Esophagus squamous epithelium (tissue), 5 donors: ENCODE measurements around the gene OBSCN. TPM values are rescaled to one million over a fixed set of nuclear protein-coding genes. Genes with fewer than 3 reads are reported as not detected.

Experiments
- DNase-seq: peaks from one replicate; lab custom pipeline; 2025; lab: John Stamatoyannopoulos, UW
- H3K27ac ChIP-seq, 4 donors: fragments of 200-600 bp; sonication (generic); one replicate each; pipeline ENCODE4 v1.5.1; 2016 to 2019; ENCODE audit warnings: mild to moderate bottlenecking in 1 of 4
- H3K27me3 ChIP-seq, 4 donors: fragments of 200-600 bp; sonication (generic); 1 replicate in 3 of 4; 2 replicates in 1 of 4; pipeline versions ENCODE4 v1.5.1 to v1.6.0; 2017 to 2021; ENCODE audit warnings: antibody characterized with exemption in 1 of 4
- H3K36me3 ChIP-seq, 3 donors: fragments of 200-600 bp; sonication (generic); one replicate each; pipeline ENCODE4 v1.5.1; 2016 to 2019
- H3K4me1 ChIP-seq, 3 donors: fragments of 200-600 bp; sonication (generic); one replicate each; pipeline ENCODE4 v1.5.1; 2017 to 2019
- H3K4me3 ChIP-seq, 4 donors: fragments of 200-600 bp; sonication (generic); 1 replicate in 3 of 4; 2 replicates in 1 of 4; pipeline ENCODE4 v1.5.1; 2016 to 2019; ENCODE audit warnings: mild to moderate bottlenecking in 2 of 4, moderate library complexity in 1 of 4
- H3K9me3 ChIP-seq, 3 donors: fragments of 200-600 bp; sonication (generic); one replicate each; pipeline ENCODE4 v1.5.1; 2016 to 2019
- CTCF ChIP-seq, 6 experiments: fragments of 450-650 bp in 4 of 6; fragments of 200-600 bp in 2 of 6; sonication (generic) in 2 of 6; IDR thresholded peaks; one replicate each; pipeline ENCODE4 v1.5.1; 2016 to 2019; ENCODE audit warnings: antibody characterized with exemption in 6 of 6, mild to moderate bottlenecking in 4 of 6, moderate library complexity in 4 of 6
- POLR2A ChIP-seq, 4 donors: fragments of 450-650 bp; IDR thresholded peaks; one replicate each; pipeline ENCODE4 v1.6.1; 2017; ENCODE audit warnings: antibody characterized with exemption in 4 of 4, mild to moderate bottlenecking in 4 of 4, moderate library complexity in 3 of 4
- WGBS, 2 donors: methylation state at CpG; one replicate each; pipeline ENCODE4 v1.1.5; 2018; 5-methylcytosine and 5-hydroxymethylcytosine counted together
- intact Hi-C: fragments of 100-400 bp; cut with DNase I; formaldehyde crosslinking; loops from one replicate; pipeline ENCODE4 v1.15.0; 2022
- total RNA-seq, 4 donors: library from RNA; depleted of rRNA; stranded (reverse); fragments of >200 nt; gene quantifications; one replicate each; pipeline ENCODE4 v1.1.0, GENCODE V29; 2016
- donor health status: DM: yes; HTN: yes; CAD: no.

The OBSCN gene
- total RNA-seq, 4 donors from 2014 or later = 4.0 to 53.2 (median 13.8) TPM

DNA sequence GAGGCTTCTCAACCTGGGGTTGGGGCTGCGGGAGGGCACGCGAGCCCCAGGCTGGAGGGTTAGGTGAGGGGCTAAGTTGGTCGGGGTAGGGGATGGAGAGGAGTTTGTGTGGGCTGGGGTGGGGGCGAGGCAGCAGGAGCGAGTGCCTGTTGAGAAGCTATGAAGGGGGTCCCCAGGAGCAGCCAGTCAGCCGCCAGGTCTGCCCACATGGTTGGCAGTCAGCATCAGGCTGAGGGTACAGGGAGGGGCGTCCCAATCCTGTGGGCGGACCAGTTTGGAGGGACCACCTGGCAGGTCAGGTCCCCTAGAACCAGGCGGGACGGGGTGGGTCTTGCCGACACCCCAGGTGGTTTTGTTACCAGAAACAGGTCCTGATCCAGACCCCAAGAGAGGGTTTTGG, 209.2 kb downstream of the OBSCN start:
- peak overlapping the region in 1 of 4 donors; percentile 32 for H3K27ac ChIP-seq
- no peaks in the 10 kb centered on the region for H3K9me3 ChIP-seq
- TF ChIP-seq POLR2A (IDR thresholded peaks at IDR 0.05) (no peak), CTCF (IDR thresholded peaks at IDR 0.05) (no peak)
- H3K36me3 ChIP-seq = no peaks in the 10 kb centered on the region
- peaks cover 17 to 45% (median 18%) of the 10 kb centered on the region in 3 donors for H3K4me1 ChIP-seq
- DNase-seq = no peak
- H3K4me3 ChIP-seq = peak overlapping the region in 3 of 4 donors; percentile 48 to 63 (median 57)
- WGBS, 2 donors = 40 to 58% methylated on average over 6 to 10 of the region's 12 CpGs
- intact Hi-C loops = no loop called here
- H3K27me3 ChIP-seq = peaks cover 0 to 57% (median 7%) of the 10 kb centered on the region in 4 donors

- Histone ChIP-seq H3K27me3 (peaks cover 0 to 57% (median 7%) of the 10 kb centered on the region in 4 donors), H3K4me3 (peak overlapping the region in 1 of 4 donors; percentile 63), H3K36me3 (no peaks in the 10 kb centered on the region), H3K9me3 (no peaks in the 10 kb centered on the region), H3K27ac (no peak overlapping the region), H3K4me1 (peaks cover 17 to 39% (median 18%) of the 10 kb centered on the region in 3 donors)
- TF ChIP-seq CTCF (IDR thresholded peaks at IDR 0.05) (no peak), POLR2A (IDR thresholded peaks at IDR 0.05) (no peak)
- DNase-seq = no peak
- intact Hi-C loops = no loop called here
- WGBS, 2 donors = 76 to 77% methylated on average over 6 to 7 of the region's 7 CpGs
Measured at GRCh38 chr1:228417483-228418203, 209.8 kb downstream of the OBSCN start.

DNA sequence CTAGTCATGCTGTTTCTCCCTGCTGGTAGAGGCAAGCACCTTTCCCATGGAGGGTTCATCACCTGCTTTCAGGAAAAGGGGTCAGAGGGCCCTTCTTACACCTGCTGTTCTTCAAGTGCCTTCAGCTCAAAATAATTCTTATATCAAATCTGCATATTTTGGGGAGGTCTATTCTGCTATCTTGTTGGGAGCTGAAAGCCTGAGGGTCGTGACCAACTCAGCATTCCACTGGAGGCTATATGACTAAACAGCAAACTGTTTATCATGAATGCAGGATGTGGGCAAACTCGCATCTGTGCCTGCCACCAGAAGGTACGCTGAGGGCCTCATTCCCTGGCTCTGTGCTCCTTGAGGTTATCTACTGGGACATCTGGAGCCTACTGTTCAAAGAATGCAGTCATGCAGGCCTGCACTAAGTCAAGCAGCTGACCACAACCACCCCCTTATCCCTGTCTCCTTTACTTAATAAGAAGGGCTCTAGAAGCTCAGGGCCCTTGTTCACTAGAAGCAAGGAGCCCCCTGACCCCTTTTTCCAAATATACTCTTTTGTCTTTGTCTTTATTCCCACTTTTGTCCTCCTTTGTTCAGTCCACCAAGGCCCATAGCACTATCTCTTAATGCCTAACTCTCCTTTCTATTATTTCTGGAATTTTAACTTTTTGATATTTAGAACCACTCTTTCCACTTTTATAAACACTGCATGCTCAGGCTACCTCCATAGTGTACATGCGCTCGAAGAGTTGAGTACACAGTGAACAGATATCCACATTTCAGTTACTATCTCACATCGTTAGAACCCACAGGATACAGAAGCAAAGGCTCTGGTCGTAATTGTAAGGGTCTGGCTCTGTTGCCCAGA, 213.4 kb downstream of the OBSCN start:
- TF ChIP-seq CTCF (IDR thresholded peaks at IDR 0.05) (no peak), POLR2A (IDR thresholded peaks at IDR 0.05) (no peak)
- no peak for DNase-seq
- H3K4me1 ChIP-seq = peaks cover 12 to 21% (median 13%) of the 10 kb centered on the region in 3 donors
- WGBS, 2 donors = 75 to 86% methylated on average over 6 to 7 of the region's 7 CpGs
- no peak overlapping the region for H3K4me3 ChIP-seq
- H3K27me3 ChIP-seq = peaks cover 0 to 38% (median 2%) of the 10 kb centered on the region in 4 donors
- H3K27ac ChIP-seq = no peak overlapping the region
- H3K36me3 ChIP-seq = no peaks in the 10 kb centered on the region
- intact Hi-C loops = no loop called here
- H3K9me3 ChIP-seq = no peaks in the 10 kb centered on the region

GRCh38 chr1:228423404-228424053, 215.7 kb downstream of the OBSCN start:
- H3K9me3 ChIP-seq = no peaks in the 10 kb centered on the region
- no peak for DNase-seq
- H3K27ac ChIP-seq = no peak overlapping the region
- 78 to 87% methylated on average over 3 to 4 of the region's 7 CpGs for WGBS, 2 donors
- H3K4me1 ChIP-seq = no peaks in the 10 kb centered on the region
- H3K36me3 ChIP-seq = no peaks in the 10 kb centered on the region
- H3K4me3 ChIP-seq = no peak overlapping the region
- intact Hi-C loops = no loop called here
- peaks cover 0 to 21% (median 0%) of the 10 kb centered on the region in 4 donors for H3K27me3 ChIP-seq
- no peak for TF ChIP-seq CTCF (IDR thresholded peaks at IDR 0.05)
- TF ChIP-seq POLR2A (IDR thresholded peaks at IDR 0.05) = no peak
